Right lobe of liver (tissue), 6 donors: Measurements from ENCODE around the gene USE1. TPM values are rescaled to one million over a fixed set of nuclear protein-coding genes. Genes with fewer than 3 reads are reported as not detected.

ENCODE experiments used
- ATAC-seq, 4 donors: fragments of 200-7000 bp; cut with Tn5 transposase; one replicate each; pipeline ENCODE4 v1.9.1; 2020; ENCODE audit warnings: mild to moderate bottlenecking in 4 of 4, moderate library complexity in 4 of 4
- DNase-seq, 3 donors: peaks; one replicate each; pipeline ENCODE4 v3.0.0-alpha.2; 2020
- H3K27ac ChIP-seq, 3 donors: fragments of 200-600 bp; one replicate each; pipeline ENCODE4 v1.8.0; 2022
- H3K27me3 ChIP-seq, 2 donors: fragments of 200-600 bp; one replicate each; pipeline ENCODE4 v1.8.0; 2022
- H3K36me3 ChIP-seq, 4 donors: fragments of 200-600 bp; sonication (generic) in 1 of 4; one replicate each; pipeline versions ENCODE4 v1.5.1 to v1.8.0; 2017 to 2022; ENCODE audit warnings: control low read depth in 1 of 4
- H3K4me1 ChIP-seq, 4 donors: fragments of 200-600 bp; sonication (generic) in 1 of 4; one replicate each; pipeline versions ENCODE4 v1.5.1 to v1.8.0; 2017 to 2022; ENCODE audit warnings: control low read depth in 1 of 4
- H3K4me3 ChIP-seq, 3 donors: fragments of 200-600 bp; one replicate each; pipeline ENCODE4 v1.8.0; 2022
- H3K9me3 ChIP-seq, 4 donors: fragments of 200-600 bp; sonication (generic) in 1 of 4; one replicate each; pipeline versions ENCODE4 v1.5.1 to v1.8.0; 2017 to 2022; ENCODE audit warnings: control low read depth in 1 of 4
- CTCF ChIP-seq, 4 donors: fragments of 200-600 bp in 3 of 4; fragments of 450-650 bp in 1 of 4; IDR thresholded peaks; one replicate each; pipeline versions ENCODE4 v1.5.1 to v1.8.0; 2016 to 2022; ENCODE audit warnings: antibody characterized with exemption in 4 of 4, mild to moderate bottlenecking in 2 of 4
- POLR2A ChIP-seq: fragments of 450-650 bp; IDR thresholded peaks from one replicate; pipeline ENCODE4 v1.6.1; 2017; ENCODE audit warnings: antibody characterized with exemption, mild to moderate bottlenecking
- WGBS: methylation state at CpG from one replicate; pipeline ENCODE4 v1.1.6; 2018; ENCODE audit warnings: low coverage, low lambda C conversion rate; ENCODE audit not compliant: insufficient coverage; ENCODE audit errors: missing lambda C conversion rate; 5-methylcytosine and 5-hydroxymethylcytosine counted together
- intact Hi-C, 2 donors: fragments of 100-400 bp; cut with DNase I; formaldehyde crosslinking; loops; one replicate each; pipeline versions ENCODE4 v1.11.2 to v1.14.1; 2022
- total RNA-seq, 6 experiments: library from RNA; depleted of rRNA in 2 of 6; stranded (reverse); fragments of >200 nt in 2 of 6; fragmentation: NEBNext Ultra II Directional in 3 of 6; extraction: Animal tissue kit (Norgen Biotek cat#: 25700) in 3 of 6; gene quantifications; one replicate each; pipeline versions ENCODE4 v1.1.0 to v1.2.4, GENCODE V29; 2016 to 2023
- donor health status: DM: no; HTN: yes; CAD: no.
- donor health status: DM: no; HTN: no; CAD: no.
- donor health status: DM: no; HTN: no; CAD: no.
- donor health status: DM: no; HTN: yes; CAD: no.
- donor health status: DM: no; HTN: yes; CAD: no.

USE1 gene
- total RNA-seq, 6 experiments from 2014 or later = 13.5 to 20.3 (median 18.6) TPM

- Histone ChIP-seq H3K27ac (no peak overlapping the region), H3K27me3 (no peaks in the 10 kb centered on the region), H3K36me3 (peaks cover 0 to 15% (median 7%) of the 10 kb centered on the region in 4 donors), H3K4me3 (no peak overlapping the region), H3K9me3 (no peaks in the 10 kb centered on the region), H3K4me1 (peaks cover 0 to 7% (median 0%) of the 10 kb centered on the region in 4 donors)
- 49% methylated on average over 7 of the region's 14 CpGs for WGBS
- TF ChIP-seq CTCF (IDR thresholded peaks at IDR 0.05) = no peak
- TF ChIP-seq POLR2A = no peak
- intact Hi-C loops = no loop called here
- no peak for DNase-seq
- peak in 1 of 4 donors; percentile 1 for ATAC-seq
Measured at GRCh38 chr19:17220207-17220758, 5.1 kb downstream of the USE1 start.

DNA sequence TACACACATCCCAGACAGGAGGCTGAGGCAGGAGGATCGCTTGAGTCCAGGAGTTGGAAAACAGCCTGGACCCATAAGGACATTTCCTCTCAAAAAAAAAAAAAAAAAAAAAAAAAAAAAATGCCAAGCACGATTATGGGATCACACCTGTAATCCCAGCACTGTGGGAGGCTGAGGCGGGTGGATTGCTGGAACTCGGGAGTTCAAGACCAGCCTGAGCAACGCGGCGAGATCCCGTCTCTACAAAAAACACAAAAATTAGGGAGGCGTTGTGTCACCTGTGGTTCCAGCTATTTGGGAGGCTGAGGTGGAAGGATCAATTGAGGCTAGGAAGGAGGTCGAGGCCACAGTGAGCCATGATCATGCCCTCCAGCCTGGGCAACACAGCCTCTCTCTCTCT, 9.9 kb downstream of the USE1 start:
- intact Hi-C loops = no loop called here
- Histone ChIP-seq H3K4me3 (no peak overlapping the region), H3K27ac (no peak overlapping the region), H3K27me3 (no peaks in the 10 kb centered on the region), H3K9me3 (no peaks in the 10 kb centered on the region), H3K36me3 (peaks cover 0 to 4% (median 0%) of the 10 kb centered on the region in 4 donors), H3K4me1 (peaks cover 0 to 14% (median 6%) of the 10 kb centered on the region in 4 donors)
- 86% methylated on average over 9 of the region's 10 CpGs for WGBS
- no peak for DNase-seq
- TF ChIP-seq CTCF (IDR thresholded peaks at IDR 0.05) (no peak), POLR2A (no peak)
- ATAC-seq = no peak

DNA sequence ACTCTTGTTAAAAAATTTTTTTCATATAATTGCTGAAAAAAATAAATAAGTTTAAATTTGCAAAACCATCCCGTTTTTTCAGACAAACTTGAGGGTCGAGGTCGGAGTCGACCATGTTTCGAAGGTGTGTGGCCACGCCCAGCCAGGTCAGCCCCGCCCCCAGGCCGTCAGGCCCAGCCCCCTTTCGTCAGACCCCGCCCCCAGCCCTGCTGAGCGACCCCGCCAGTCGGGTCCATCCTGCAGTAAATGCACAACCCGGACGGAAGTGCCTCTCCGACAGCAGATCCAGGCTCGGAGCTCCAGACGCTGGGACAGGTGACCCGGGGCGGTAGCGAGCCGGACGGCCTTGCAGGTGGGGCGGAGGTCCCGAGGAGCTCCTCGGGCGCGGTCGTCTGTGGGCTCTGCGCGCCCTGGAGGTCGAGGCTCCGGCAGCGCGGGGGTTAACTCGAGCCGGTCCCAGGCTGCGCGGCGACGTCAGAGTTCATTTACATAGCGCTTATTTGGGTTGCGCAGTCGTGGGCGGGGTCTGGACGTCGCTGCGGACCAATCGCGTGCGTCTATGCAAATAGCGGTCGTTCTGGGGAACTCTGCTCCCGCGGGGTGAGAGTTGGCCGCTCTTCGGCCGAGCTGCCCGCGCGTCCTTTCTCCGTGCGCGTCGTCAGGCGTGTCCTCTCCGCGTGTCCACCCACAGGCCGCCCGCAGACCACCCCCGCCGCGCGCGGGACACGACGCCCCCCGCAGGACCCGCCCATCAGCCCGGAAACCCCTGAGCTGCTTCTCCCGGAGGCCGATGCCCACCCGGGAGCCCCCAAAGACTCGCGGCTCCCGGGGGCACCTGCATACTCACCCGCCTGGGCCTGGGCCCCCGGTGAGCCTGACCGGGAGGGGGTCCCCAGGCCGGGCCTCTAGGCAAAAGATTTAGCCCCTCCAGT, 11.1 kb downstream of the USE1 start, which contains the start of gene OCEL1:
Gene OCEL1, plus strand, starts transcription at position 225 of the 932 bp plus-strand sequence. Its CDS starts 22 bp downstream, at position 247.
- WGBS = under 1% methylated on average over 35 of the region's 90 CpGs
- intact Hi-C loops = no loop called here
- no peaks in the 10 kb centered on the region for H3K9me3 ChIP-seq
- no peaks in the 10 kb centered on the region for H3K27me3 ChIP-seq
- TF ChIP-seq POLR2A = peak; percentile 83
- no peak for TF ChIP-seq CTCF (IDR thresholded peaks at IDR 0.05)
- peak within 1 kb of the TSS; percentile 66 to 86 (median 80) for H3K27ac ChIP-seq
- ATAC-seq = peak; percentile 89 to 94 (median 93)
- H3K4me1 ChIP-seq = peaks cover 0 to 14% (median 6%) of the 10 kb centered on the region in 4 donors
- H3K36me3 ChIP-seq = peaks cover 0 to 12% (median 4%) of the 10 kb centered on the region in 4 donors
- DNase-seq = peak; percentile 98 to 99 (median 99)
- H3K4me3 ChIP-seq = peak within 1 kb of the TSS; percentile 76 to 88 (median 77)

- Histone ChIP-seq H3K9me3 (no peaks in the 10 kb centered on the region), H3K4me1 (peaks cover 0 to 14% (median 6%) of the 10 kb centered on the region in 4 donors), H3K27ac (peak overlapping the region in 1 of 3 donors; percentile 66), H3K36me3 (peaks cover 0 to 26% (median 6%) of the 10 kb centered on the region in 4 donors), H3K4me3 (peak overlapping the region in 2 of 3 donors; percentile 76 to 77), H3K27me3 (no peaks in the 10 kb centered on the region)
- peak in 2 of 3 donors; percentile 46 to 84 for DNase-seq
- TF ChIP-seq CTCF (IDR thresholded peaks at IDR 0.05) = no peak
- TF ChIP-seq POLR2A = no peak
- WGBS = 49% methylated on average over 3 of the region's 13 CpGs
- ATAC-seq = peak; percentile 1 to 41 (median 12)
- intact Hi-C loops = no loop called here
Measured at GRCh38 chr19:17227798-17228367, 12.7 kb downstream of the USE1 start.
